Lung (tissue), 12 donors: Measurements from ENCODE around the gene DOCK8. TPM values are rescaled to one million over a fixed set of nuclear protein-coding genes. Genes with fewer than 3 reads are reported as not detected.
A peak's percentile ranks its signal among the peaks of the same experiment; 100 is the strongest.

Experiments
- ATAC-seq: fragments of 200-7000 bp; cut with Tn5 transposase; one replicate; pipeline ENCODE4 v1.9.1; 2020; ENCODE audit warnings: moderate number of reproducible peaks; ENCODE audit not compliant: insufficient read depth, low FRiP score
- DNase-seq, 3 donors: peaks; one replicate each; pipeline ENCODE4 v3.0.0-alpha.2; 2013 to 2017
- H3K27ac ChIP-seq, 2 donors: one replicate each; pipeline ENCODE4 v1.5.1; 2013; ENCODE audit warnings: mild to moderate bottlenecking in 2 of 2, moderate library complexity in 2 of 2, control low read depth in 1 of 2, inconsistent platforms in 1 of 2, low read depth in 1 of 2, low read length in 1 of 2
- H3K27me3 ChIP-seq, 3 donors: one replicate each; pipeline ENCODE4 v1.5.1; 2013; ENCODE audit warnings: low read length in 2 of 3; ENCODE audit not compliant: control insufficient read depth in 3 of 3, insufficient read depth in 3 of 3
- H3K36me3 ChIP-seq, 4 donors: one replicate each; pipeline ENCODE4 v1.5.1; 2013; ENCODE audit warnings: low read length in 4 of 4, mild to moderate bottlenecking in 1 of 4, moderate library complexity in 1 of 4; ENCODE audit not compliant: control insufficient read depth in 4 of 4, insufficient read depth in 4 of 4
- H3K4me1 ChIP-seq, 5 donors: one replicate each; pipeline ENCODE4 v1.5.1; 2013; ENCODE audit warnings: low read length in 5 of 5, mild to moderate bottlenecking in 2 of 5, moderate library complexity in 1 of 5; ENCODE audit not compliant: control insufficient read depth in 5 of 5, insufficient read depth in 5 of 5
- H3K4me3 ChIP-seq: one replicate; pipeline ENCODE4 v1.5.1; 2013; ENCODE audit warnings: mild to moderate bottlenecking, control low read depth, moderate library complexity
- H3K9ac ChIP-seq, 2 donors: one replicate each; pipeline ENCODE4 v1.5.1; 2013; ENCODE audit warnings: low read length in 2 of 2, control low read depth in 1 of 2; ENCODE audit not compliant: insufficient read depth in 1 of 2
- H3K9me3 ChIP-seq, 4 donors: one replicate each; pipeline ENCODE4 v1.5.1; 2013; ENCODE audit warnings: low read length in 3 of 4, mild to moderate bottlenecking in 1 of 4, moderate library complexity in 1 of 4; ENCODE audit not compliant: control insufficient read depth in 4 of 4, insufficient read depth in 3 of 4
- WGBS, 2 donors: extraction: QIAGEN DNeasy Blood & Tissue Kit; methylation state at CpG; one replicate each; pipeline ENCODE4 v1.1.7; 2013; 5-methylcytosine and 5-hydroxymethylcytosine counted together
- polyA plus RNA-seq, 2 donors: library from polyadenylated mRNA; stranded (reverse); fragments of 200-250 nt; gene quantifications; one replicate each; pipeline ENCODE4 v1.2.1, GENCODE V29; 2013
- total RNA-seq, 2 donors: library from RNA; depleted of rRNA in 1 of 2; stranded (reverse); fragments of >200 nt in 1 of 2; gene quantifications; one replicate each; pipeline ENCODE4 v1.2.1, GENCODE V29; 2014 to 2021
- TF ChIP-seq, protein P1 (sequence below): IDR thresholded peaks from 2 replicates; pipeline ENCODE4 v1.5.1; 2012; ENCODE audit warnings: mild to moderate bottlenecking; ENCODE audit errors: control extremely low read depth, extremely low read depth
- donor health status: control.
- donor health status: control.
- donor health status: Bipolar disorder and iron deficiency.
- donor health status: healthy.
- donor health status: DM: yes; HTN: yes; CAD: no.

DOCK8 gene
- total and polyA plus RNA-seq, 4 donors = 9.6 to 75.1 (median 27.3) TPM

DNA sequence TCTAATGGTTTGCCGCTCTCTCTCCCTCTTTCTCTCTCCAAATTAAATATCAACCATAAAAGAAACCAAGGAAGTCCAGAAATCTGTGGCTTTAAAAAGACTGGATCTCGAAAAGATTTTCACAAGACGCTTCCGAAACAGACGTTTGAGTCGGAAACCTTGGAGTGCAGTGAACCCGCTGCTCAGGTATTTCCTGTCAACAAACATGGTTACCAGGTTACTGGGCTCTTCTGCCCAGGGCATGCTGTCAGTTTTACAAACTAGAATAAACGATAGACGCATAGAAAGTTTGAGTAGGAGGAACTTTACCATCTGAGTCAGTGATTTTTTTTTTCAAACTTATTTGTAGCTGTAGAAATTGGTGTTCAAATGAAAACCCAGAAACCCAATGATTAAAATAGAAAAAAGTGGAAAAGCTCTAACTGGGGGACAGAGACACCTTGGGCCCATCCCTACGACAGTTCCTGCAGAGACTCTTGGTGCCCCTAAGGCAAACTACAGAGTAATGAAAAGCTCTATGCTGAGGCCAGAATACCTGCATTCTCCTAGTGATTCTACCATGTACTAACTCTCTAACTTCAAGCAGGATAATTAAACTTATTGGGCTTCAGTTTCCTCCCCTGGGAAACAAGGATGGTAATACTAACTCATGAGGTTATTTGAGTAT, 90.0 kb downstream of the DOCK8 start:
- no peak overlapping the region for H3K4me3 ChIP-seq
- no peak overlapping the region for H3K9ac ChIP-seq
- DNase-seq (peak in 2 of 3 donors; percentile 22 to 23), ATAC-seq (no peak)
- H3K27me3 ChIP-seq = no peaks in the 10 kb centered on the region
- no peaks in the 10 kb centered on the region for H3K9me3 ChIP-seq
- H3K36me3 ChIP-seq = no peaks in the 10 kb centered on the region
- no peaks in the 10 kb centered on the region for H3K4me1 ChIP-seq
- H3K27ac ChIP-seq = no peak overlapping the region
- TF ChIP-seq, protein P1, sequence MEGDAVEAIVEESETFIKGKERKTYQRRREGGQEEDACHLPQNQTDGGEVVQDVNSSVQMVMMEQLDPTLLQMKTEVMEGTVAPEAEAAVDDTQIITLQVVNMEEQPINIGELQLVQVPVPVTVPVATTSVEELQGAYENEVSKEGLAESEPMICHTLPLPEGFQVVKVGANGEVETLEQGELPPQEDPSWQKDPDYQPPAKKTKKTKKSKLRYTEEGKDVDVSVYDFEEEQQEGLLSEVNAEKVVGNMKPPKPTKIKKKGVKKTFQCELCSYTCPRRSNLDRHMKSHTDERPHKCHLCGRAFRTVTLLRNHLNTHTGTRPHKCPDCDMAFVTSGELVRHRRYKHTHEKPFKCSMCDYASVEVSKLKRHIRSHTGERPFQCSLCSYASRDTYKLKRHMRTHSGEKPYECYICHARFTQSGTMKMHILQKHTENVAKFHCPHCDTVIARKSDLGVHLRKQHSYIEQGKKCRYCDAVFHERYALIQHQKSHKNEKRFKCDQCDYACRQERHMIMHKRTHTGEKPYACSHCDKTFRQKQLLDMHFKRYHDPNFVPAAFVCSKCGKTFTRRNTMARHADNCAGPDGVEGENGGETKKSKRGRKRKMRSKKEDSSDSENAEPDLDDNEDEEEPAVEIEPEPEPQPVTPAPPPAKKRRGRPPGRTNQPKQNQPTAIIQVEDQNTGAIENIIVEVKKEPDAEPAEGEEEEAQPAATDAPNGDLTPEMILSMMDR = no peak
- WGBS, 2 donors = 52 to 75% methylated on average over 10 of the region's 10 CpGs

GRCh38 chr9:306907-307306, 92.2 kb downstream of the DOCK8 start:
- no peaks in the 10 kb centered on the region for H3K27me3 ChIP-seq
- WGBS, 2 donors = 85% methylated on average over 7 of the region's 7 CpGs
- ATAC-seq (no peak), DNase-seq (no peak)
- H3K4me1 ChIP-seq = no peaks in the 10 kb centered on the region
- H3K4me3 ChIP-seq = no peak overlapping the region
- no peak overlapping the region for H3K9ac ChIP-seq
- no peaks in the 10 kb centered on the region for H3K9me3 ChIP-seq
- no peaks in the 10 kb centered on the region for H3K36me3 ChIP-seq
- no peak overlapping the region for H3K27ac ChIP-seq
- TF ChIP-seq, protein P1 = no peak

DNA sequence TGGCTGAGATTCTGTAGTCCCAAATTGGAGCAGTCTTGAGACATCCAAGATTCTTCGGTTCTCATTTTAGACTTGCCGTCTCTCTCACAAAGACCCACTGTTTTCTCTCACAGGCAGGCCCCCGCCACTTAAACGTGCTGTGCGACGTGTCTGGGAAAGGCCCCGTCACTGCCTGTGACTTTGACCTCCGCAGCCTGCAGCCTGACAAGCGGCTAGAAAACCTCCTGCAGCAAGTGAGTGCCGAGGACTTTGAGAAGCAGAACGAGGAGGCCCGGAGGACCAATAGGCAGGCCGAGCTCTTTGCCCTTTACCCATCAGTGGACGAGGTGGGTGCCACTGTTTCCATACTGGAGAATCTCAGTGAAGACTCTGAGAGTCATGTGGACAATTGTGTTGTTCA, 97.2 kb downstream of the DOCK8 start:
- TF ChIP-seq, protein P1 = no peak
- 85 to 90% methylated on average over 14 of the region's 14 CpGs for WGBS, 2 donors
- H3K9ac ChIP-seq = no peak overlapping the region
- H3K27me3 ChIP-seq = peaks cover 0 to 5% (median 0%) of the 10 kb centered on the region in 3 donors
- no peaks in the 10 kb centered on the region for H3K9me3 ChIP-seq
- ATAC-seq = no peak
- no peak overlapping the region for H3K4me3 ChIP-seq
- no peak overlapping the region for H3K27ac ChIP-seq
- peaks cover 0 to 3% (median 0%) of the 10 kb centered on the region in 4 donors for H3K36me3 ChIP-seq
- no peaks in the 10 kb centered on the region for H3K4me1 ChIP-seq
- DNase-seq = peak in 2 of 3 donors; percentile 5 to 33
